ENCODE data around the gene ARSB.

DNA sequence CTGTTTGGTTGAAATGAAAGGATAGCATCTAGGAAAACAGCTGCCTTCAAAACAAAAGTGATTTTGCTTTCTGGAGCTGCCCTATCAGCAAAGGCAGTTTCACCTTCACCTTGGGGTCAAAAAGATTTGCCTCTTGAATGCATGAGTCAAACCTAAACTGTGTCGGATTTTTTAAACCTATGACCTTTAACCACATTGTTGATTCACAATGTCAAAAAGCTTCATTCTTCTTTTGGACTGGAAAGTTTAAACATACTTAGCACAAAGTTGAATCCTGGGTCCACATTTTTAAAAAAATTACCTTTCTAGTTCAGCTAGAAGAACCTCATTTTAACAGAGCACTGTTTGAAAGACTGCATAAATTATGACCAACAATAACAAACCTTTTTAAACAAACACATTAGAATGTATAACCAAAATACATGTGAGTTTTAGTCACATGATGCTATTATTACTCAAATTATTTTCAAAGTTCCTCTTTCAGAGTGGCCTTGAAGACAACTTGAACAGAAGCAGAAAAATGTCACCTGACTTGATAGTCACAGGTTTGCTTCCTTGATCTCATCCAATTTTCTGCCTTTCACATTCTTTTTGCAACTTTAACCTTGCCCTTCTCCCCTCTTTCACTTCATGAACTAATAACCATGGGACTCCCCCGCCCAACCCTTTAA lies 226.8 kb downstream of the ARSB start:
- TF ChIP-seq, protein P1, sequence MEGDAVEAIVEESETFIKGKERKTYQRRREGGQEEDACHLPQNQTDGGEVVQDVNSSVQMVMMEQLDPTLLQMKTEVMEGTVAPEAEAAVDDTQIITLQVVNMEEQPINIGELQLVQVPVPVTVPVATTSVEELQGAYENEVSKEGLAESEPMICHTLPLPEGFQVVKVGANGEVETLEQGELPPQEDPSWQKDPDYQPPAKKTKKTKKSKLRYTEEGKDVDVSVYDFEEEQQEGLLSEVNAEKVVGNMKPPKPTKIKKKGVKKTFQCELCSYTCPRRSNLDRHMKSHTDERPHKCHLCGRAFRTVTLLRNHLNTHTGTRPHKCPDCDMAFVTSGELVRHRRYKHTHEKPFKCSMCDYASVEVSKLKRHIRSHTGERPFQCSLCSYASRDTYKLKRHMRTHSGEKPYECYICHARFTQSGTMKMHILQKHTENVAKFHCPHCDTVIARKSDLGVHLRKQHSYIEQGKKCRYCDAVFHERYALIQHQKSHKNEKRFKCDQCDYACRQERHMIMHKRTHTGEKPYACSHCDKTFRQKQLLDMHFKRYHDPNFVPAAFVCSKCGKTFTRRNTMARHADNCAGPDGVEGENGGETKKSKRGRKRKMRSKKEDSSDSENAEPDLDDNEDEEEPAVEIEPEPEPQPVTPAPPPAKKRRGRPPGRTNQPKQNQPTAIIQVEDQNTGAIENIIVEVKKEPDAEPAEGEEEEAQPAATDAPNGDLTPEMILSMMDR (IDR thresholded peaks at IDR 0.05; ENCODE audit: insufficient read depth, low read length), result no peak
- TF ChIP-seq POLR2AphosphoS5 (IDR thresholded peaks at IDR 0.05; ENCODE audit: low read depth) (no peak), GABPA (IDR thresholded peaks at IDR 0.05; ENCODE audit: low read depth) (no peak)
